HuH-7.5 (cell line): ENCODE results near the gene EN2.

ENCODE experiments used
- DNase-seq: peaks from one replicate; pipeline ENCODE4 v3.0.0; 2011; ENCODE audit warnings: low spot score

EN2 gene

GRCh38 chr7:155458111-155458877 is at the start of gene EN2:
TSS of gene EN2 (plus strand) at chr7:155458129. CDS start at chr7:155458378, 249 bp downstream.
- peak; percentile 32 for DNase-seq

- DNase-seq, result no peak
Measured at GRCh38 chr7:155408651-155409586, 49.0 kb upstream of the EN2 start.

- no peak for DNase-seq
Measured at GRCh38 chr7:155409980-155410379, 47.9 kb upstream of the EN2 start.

- DNase-seq, result no peak
Measured at GRCh38 chr7:155410431-155410830, 47.5 kb upstream of the EN2 start.

- DNase-seq, result no peak
Measured at GRCh38 chr7:155411718-155412415, 46.1 kb upstream of the EN2 start.

GRCh38 chr7:155412416-155413253 is 45.3 kb upstream of the EN2 start:
- peak; percentile 87 for DNase-seq

- no peak for DNase-seq
Measured at GRCh38 chr7:155414547-155415492, 43.1 kb upstream of the EN2 start.

GRCh38 chr7:155416646-155417380 is 41.1 kb upstream of the EN2 start:
- no peak for DNase-seq

GRCh38 chr7:155418304-155418703 is 39.6 kb upstream of the EN2 start:
- no peak for DNase-seq

- DNase-seq, result no peak
Measured at GRCh38 chr7:155418941-155419755, 38.8 kb upstream of the EN2 start.

GRCh38 chr7:155420116-155420515 is 37.8 kb upstream of the EN2 start:
- DNase-seq, result no peak

GRCh38 chr7:155422151-155422550 is 35.8 kb upstream of the EN2 start:
- no peak for DNase-seq

- no peak for DNase-seq
Measured at GRCh38 chr7:155422599-155423336, 35.2 kb upstream of the EN2 start.

- no peak for DNase-seq
Measured at GRCh38 chr7:155423337-155424285, 34.3 kb upstream of the EN2 start.

- DNase-seq, result no peak
Measured at GRCh38 chr7:155424301-155425010, 33.5 kb upstream of the EN2 start.

GRCh38 chr7:155425011-155425340 is 33.0 kb upstream of the EN2 start:
- no peak for DNase-seq
